ENCODE data around the gene TUFT1.
A peak's percentile ranks its signal among the peaks of the same experiment; 100 is the strongest.

The TUFT1 gene

DNA sequence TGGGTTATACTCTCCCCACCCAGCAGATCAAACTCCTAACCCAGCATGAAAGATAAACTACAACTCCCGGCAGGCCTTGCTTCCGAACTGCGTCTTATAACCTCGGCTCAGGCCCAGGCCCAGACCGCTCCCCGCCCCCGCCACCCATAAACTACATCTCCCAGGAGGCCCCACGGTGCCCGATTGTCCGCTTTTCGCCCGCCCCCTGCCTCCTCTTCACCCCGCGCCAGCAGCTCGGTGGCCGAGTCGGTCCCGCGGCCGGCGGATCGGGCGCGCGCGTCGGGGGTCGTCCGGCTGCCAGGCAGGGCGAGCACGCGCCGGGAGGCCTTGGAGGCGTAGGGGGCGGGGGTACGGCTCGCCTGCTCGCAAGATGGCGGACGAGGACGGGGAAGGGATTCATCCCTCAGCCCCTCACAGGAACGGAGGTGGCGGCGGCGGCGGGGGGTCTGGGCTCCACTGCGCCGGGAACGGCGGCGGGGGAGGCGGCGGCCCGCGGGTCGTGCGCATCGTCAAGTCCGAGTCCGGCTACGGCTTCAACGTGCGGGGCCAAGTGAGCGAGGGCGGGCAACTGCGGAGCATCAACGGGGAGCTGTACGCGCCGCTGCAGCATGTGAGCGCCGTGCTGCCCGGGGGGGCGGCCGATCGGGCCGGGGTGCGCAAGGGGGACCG lies 71.9 kb downstream of the TUFT1 start, which contains the start of gene SNX27 (continued):
- peak; percentile 27; the same call in 1 of the 2 replicates for TF ChIP-seq ZNF677 (tag by site-specific recombination; IDR thresholded peaks at IDR 0.05)
- TF ChIP-seq ZNF112 (tag by site-specific recombination; IDR thresholded peaks at IDR 0.05): no peak
- TF ChIP-seq TCF7L2 (IDR thresholded peaks at IDR 0.05; ENCODE audit: borderline replicate concordance, low read depth, low read length): no peak
- TF ChIP-seq ZEB2 (tag by site-specific recombination; IDR thresholded peaks at IDR 0.05): no peak
- TF ChIP-seq ZNF701 (tag by site-specific recombination; IDR thresholded peaks at IDR 0.05): no peak
- TF ChIP-seq, protein P1, sequence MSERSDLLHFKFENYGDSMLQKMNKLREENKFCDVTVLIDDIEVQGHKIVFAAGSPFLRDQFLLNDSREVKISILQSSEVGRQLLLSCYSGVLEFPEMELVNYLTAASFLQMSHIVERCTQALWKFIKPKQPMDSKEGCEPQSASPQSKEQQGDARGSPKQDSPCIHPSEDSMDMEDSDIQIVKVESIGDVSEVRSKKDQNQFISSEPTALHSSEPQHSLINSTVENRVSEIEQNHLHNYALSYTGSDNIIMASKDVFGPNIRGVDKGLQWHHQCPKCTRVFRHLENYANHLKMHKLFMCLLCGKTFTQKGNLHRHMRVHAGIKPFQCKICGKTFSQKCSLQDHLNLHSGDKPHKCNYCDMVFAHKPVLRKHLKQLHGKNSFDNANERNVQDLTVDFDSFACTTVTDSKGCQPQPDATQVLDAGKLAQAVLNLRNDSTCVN (tag by site-specific recombination; optimal IDR thresholded peaks at IDR 0.05): peak; percentile 95
- TF ChIP-seq SCRT1 (tag by site-specific recombination; IDR thresholded peaks at IDR 0.05; ENCODE audit: borderline replicate concordance): no peak
- no peak for TF ChIP-seq ZNF658 (tag by site-specific recombination; IDR thresholded peaks at IDR 0.05)
- peak; percentile 23 for TF ChIP-seq ZBTB8A (tag by site-specific recombination; IDR thresholded peaks at IDR 0.05)
- TF ChIP-seq ZNF146 (tag by site-specific recombination; IDR thresholded peaks at IDR 0.05): no peak
- no peak for TF ChIP-seq TRIM28 (IDR thresholded peaks at IDR 0.05; ENCODE audit: borderline replicate concordance, low read length)
- TF ChIP-seq MZF1 (tag by site-specific recombination; IDR thresholded peaks at IDR 0.05; ENCODE audit: borderline replicate concordance): no peak; the same call in 1 of the 2 replicates
- no peak for TF ChIP-seq OVOL3 (tag by site-specific recombination; IDR thresholded peaks at IDR 0.05)
- TF ChIP-seq ZSCAN30 (tag by site-specific recombination; IDR thresholded peaks at IDR 0.05): 0 out of 2 replicates have a peak, but pooled peaks have one; percentile 58
- 0 out of 2 replicates have a peak, but pooled peaks have one; percentile 20 for TF ChIP-seq KLF16 (tag by site-specific recombination; IDR thresholded peaks at IDR 0.05)
- TF ChIP-seq ZNF292 (tag by site-specific recombination; IDR thresholded peaks at IDR 0.05; ENCODE audit: borderline replicate concordance, low read depth): no peak
- no peak for TF ChIP-seq ZNF248 (tag by site-specific recombination; IDR thresholded peaks at IDR 0.05)
- no peak for TF ChIP-seq ZNF626 (tag by site-specific recombination; IDR thresholded peaks at IDR 0.05)
- no peak; the same call in 1 of the 2 replicates for TF ChIP-seq ZNF184 (tag by site-specific recombination; IDR thresholded peaks at IDR 0.05)
- TF ChIP-seq, protein P2, sequence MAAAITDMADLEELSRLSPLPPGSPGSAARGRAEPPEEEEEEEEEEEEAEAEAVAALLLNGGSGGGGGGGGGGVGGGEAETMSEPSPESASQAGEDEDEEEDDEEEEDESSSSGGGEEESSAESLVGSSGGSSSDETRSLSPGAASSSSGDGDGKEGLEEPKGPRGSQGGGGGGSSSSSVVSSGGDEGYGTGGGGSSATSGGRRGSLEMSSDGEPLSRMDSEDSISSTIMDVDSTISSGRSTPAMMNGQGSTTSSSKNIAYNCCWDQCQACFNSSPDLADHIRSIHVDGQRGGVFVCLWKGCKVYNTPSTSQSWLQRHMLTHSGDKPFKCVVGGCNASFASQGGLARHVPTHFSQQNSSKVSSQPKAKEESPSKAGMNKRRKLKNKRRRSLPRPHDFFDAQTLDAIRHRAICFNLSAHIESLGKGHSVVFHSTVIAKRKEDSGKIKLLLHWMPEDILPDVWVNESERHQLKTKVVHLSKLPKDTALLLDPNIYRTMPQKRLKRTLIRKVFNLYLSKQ (tag by site-specific recombination; IDR thresholded peaks at IDR 0.05; ENCODE audit: borderline replicate concordance): no peak
- no peak for TF ChIP-seq ZNF404 (tag by site-specific recombination; IDR thresholded peaks at IDR 0.05)
- TF ChIP-seq ZNF670 (tag by site-specific recombination; IDR thresholded peaks at IDR 0.05; ENCODE audit: low read depth): no peak
- TF ChIP-seq SP3 (tag by site-specific recombination; IDR thresholded peaks at IDR 0.05): peak; percentile 91
- no peak for TF ChIP-seq ZNF341 (tag by site-specific recombination; IDR thresholded peaks at IDR 0.05; ENCODE audit: low read depth)
- no peak for TF ChIP-seq ZNF155 (tag by site-specific recombination; IDR thresholded peaks at IDR 0.05)
- TF ChIP-seq SETDB1 (IDR thresholded peaks at IDR 0.05; ENCODE audit: insufficient read length, low read length): no peak
- TF ChIP-seq, protein P3, sequence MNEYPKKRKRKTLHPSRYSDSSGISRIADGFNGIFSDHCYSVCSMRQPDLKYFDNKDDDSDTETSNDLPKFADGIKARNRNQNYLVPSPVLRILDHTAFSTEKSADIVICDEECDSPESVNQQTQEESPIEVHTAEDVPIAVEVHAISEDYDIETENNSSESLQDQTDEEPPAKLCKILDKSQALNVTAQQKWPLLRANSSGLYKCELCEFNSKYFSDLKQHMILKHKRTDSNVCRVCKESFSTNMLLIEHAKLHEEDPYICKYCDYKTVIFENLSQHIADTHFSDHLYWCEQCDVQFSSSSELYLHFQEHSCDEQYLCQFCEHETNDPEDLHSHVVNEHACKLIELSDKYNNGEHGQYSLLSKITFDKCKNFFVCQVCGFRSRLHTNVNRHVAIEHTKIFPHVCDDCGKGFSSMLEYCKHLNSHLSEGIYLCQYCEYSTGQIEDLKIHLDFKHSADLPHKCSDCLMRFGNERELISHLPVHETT (tag by site-specific recombination; IDR thresholded peaks at IDR 0.05): no peak
- TF ChIP-seq ZNF776 (tag by site-specific recombination; IDR thresholded peaks at IDR 0.05; ENCODE audit: borderline replicate concordance): no peak
- no peak for TF ChIP-seq ZNF394 (tag by site-specific recombination; IDR thresholded peaks at IDR 0.05; ENCODE audit: borderline replicate concordance)
- no peak for TF ChIP-seq ZNF645 (tag by site-specific recombination; IDR thresholded peaks at IDR 0.05)
- TF ChIP-seq SP7 (tag by site-specific recombination; IDR thresholded peaks at IDR 0.05): no peak
- TF ChIP-seq FEZF1 (tag by site-specific recombination; IDR thresholded peaks at IDR 0.05): no peak
- no peak for TF ChIP-seq PRDM4 (tag by site-specific recombination; IDR thresholded peaks at IDR 0.05)
- TF ChIP-seq MEIS1 (CRISPR knock-in tag; IDR thresholded peaks at IDR 0.05; ENCODE audit: borderline replicate concordance): no peak
- no peak for TF ChIP-seq ZNF426 (tag by site-specific recombination; IDR thresholded peaks at IDR 0.05)
